Left cardiac atrium (tissue), 4 donors: ENCODE data around the gene SNORC. TPM values are rescaled to one million over a fixed set of nuclear protein-coding genes. Genes with fewer than 3 reads are reported as not detected.
"Not testable (repeated sequence)": the region's sequence is repeated elsewhere in the genome, so short reads cannot be mapped to it uniquely, and the experiment has no call there.

Experiments
- ATAC-seq, 2 donors: fragments of 200-7000 bp; cut with Tn5 transposase; one replicate each; pipeline ENCODE4 v1.9.1; 2020; ENCODE audit warnings: mild to moderate bottlenecking in 2 of 2, moderate library complexity in 2 of 2
- DNase-seq: peaks from one replicate; pipeline ENCODE4 v3.0.0-alpha.2; 2020
- intact Hi-C, 2 donors: fragments of 100-400 bp; cut with DNase I; formaldehyde crosslinking; loops; one replicate each; pipeline versions ENCODE4 v1.14.1 to v1.15.1; 2022 to 2023
- total RNA-seq, 2 donors: library from RNA; stranded (reverse); fragmentation: NEBNext Ultra II Directional; extraction: Animal tissue kit (Norgen Biotek cat#: 25700); gene quantifications; one replicate each; pipeline ENCODE4 v1.2.1, GENCODE V29; 2021
- donor health status: DM: no; HTN: yes; CAD: no.
- donor health status: DM: no; HTN: yes; CAD: no; lungs with severe emphysema.
- donor health status: DM: yes; HTN: yes; CAD: no.
- donor health status: Dilated cardiomyopathy.

The SNORC gene
- total RNA-seq, 2 donors from 2014 or later = 0.77 to 1.2 TPM

GRCh38 chr2:232906867-232907717 lies 37.0 kb downstream of the SNORC start:
- ATAC-seq, intact Hi-C loops, DNase-seq: not testable (repeated sequence)

DNA sequence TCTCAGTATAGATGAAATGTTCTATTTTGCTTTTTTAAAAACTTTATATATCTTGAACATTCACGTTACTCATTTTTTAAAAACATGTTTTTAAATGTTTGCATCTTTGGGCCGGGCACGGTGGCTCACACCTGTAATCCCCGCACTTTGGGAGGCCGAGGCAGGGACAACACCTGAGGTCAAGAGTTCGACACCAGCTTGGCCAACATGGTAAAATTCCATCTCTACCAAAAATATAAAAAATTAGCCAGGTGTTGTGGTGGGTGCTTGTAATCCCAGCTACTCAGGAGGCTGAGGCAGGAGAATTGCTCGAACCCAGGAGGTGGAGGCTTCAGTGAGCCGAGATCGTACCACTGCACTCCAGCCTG lies 37.6 kb downstream of the SNORC start:
- intact Hi-C loops, ATAC-seq, DNase-seq: not testable (repeated sequence)

- intact Hi-C loops = no loop called here
- ATAC-seq (no peak), DNase-seq (no peak)
Observed at GRCh38 chr2:232908695-232909094, 38.6 kb downstream of the SNORC start.

DNA sequence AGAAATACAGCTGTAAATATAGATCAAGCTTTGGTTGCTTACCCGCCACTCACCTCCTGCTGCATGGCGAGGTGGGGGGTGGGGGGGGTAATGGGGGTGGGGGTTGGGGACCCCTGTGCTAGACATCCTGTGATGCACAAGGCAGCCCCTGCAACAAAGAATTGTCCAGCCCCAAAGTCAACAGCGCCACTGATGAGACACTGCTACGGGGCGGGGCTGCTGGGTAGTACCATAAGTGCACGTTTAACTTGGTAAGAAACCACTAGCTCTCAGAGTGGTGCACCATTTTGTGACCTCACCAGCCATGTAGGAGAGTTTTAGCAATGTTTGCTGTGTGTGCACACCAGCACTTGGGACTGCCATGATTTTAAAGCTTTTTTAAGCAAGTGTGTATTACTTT lies 40.3 kb downstream of the SNORC start:
- ATAC-seq = no peak
- intact Hi-C loops = no loop called here
- no peak for DNase-seq

- no peak for DNase-seq
- intact Hi-C loops = no loop called here
- ATAC-seq = no peak
Observed at GRCh38 chr2:232911712-232912277, 41.7 kb downstream of the SNORC start.

DNA sequence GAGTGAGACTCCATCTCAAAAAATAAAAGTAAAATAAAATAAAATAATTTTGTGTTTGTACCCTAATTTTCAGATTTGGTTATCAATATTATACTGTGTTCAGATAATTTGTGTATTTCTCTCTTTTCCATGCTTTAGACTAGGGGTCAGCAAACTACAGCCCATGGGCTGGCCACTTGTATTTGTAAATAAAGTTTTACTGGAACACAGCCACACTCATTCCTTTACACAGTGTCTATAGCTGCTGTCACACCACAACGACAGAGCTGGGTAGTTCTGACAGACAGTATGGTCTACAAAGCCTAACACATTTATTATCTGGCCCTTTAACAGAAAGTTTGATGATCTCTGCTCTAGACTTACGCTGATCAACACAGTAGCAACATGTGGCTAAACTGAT lies 43.8 kb downstream of the SNORC start:
- ATAC-seq = no peak
- intact Hi-C loops = no loop called here
- DNase-seq = no peak

DNA sequence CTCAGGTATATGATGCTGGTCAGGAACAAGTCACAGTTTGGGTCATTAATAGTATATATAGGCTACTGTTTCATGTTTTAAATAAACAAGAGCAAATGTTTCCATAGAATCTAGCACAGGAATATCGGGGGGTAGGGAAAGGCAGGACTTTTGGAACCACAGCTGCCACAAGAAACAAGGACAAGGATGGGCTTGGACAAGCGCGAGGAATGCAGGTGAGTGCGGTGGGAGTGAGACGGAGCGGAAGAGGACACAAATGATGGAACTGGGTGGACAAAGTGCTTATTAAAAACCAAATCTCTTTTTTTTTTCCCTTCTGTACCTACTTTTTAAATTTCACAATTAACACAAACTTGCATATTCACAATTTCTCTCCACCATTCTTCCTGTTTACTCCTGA lies 49.1 kb downstream of the SNORC start:
- DNase-seq (no peak), ATAC-seq (no peak)
- intact Hi-C loops = no loop called here

GRCh38 chr2:232920055-232920454 lies 50.0 kb downstream of the SNORC start:
- no peak for DNase-seq
- ATAC-seq = no peak
- intact Hi-C loops = no loop called here

DNA sequence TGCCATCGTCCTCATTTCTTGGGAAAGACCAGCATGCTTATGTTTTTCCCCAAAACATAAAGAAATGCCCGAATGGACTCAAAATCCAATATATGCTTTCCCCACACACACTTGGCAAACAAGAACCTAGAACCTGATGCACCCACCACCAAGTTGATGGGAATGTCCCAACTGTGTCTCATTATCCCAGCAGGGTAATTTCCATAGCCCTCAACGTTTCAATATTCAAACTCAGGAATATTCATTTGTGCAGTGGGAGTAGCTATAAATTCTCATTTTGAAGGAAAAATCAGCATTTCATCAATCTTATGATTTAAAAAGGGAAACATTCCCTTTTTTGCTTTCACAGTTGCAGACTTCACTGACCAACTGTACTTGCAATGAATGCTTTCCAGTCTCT lies 50.7 kb downstream of the SNORC start:
- intact Hi-C loops = no loop called here
- no peak for ATAC-seq
- no peak for DNase-seq

GRCh38 chr2:232924433-232924832 lies 54.4 kb downstream of the SNORC start:
- ATAC-seq = no peak
- no peak for DNase-seq
- intact Hi-C loops = no loop called here

- peak in 1 of 2 donors; percentile 61 for ATAC-seq
- no peak for DNase-seq
- intact Hi-C loops = no loop called here
Observed at GRCh38 chr2:232925153-232925820, 55.2 kb downstream of the SNORC start.

GRCh38 chr2:232925821-232926156 lies 55.7 kb downstream of the SNORC start:
- intact Hi-C loops = no loop called here
- DNase-seq (no peak), ATAC-seq (no peak)

DNA sequence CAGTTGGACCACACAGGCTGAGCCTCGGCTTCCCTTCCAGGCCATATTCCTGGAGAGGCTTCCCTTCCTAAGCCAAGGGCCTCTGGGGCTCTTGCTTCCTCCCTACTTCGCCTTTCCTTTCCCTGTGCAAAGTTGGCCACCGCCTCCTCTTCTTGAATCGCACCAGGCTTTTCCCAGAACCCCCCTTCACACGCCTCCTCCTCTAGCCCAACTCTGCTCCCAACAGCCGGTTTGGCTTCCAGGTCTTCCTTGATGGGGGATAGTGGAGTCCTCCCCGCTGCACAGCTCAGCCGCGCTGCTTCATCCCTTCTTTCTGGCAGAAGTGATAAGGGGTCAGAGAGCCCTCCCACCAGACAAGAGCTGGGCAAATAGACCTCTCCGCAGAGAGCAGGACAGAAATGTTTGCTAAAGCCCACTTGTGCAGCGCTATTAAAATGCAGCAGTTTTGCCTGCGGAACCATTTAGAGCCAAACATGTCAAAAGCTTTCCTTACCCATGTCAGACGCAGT lies 56.4 kb downstream of the SNORC start:
- ATAC-seq = no peak
- DNase-seq = no peak
- intact Hi-C loops = no loop called here

DNA sequence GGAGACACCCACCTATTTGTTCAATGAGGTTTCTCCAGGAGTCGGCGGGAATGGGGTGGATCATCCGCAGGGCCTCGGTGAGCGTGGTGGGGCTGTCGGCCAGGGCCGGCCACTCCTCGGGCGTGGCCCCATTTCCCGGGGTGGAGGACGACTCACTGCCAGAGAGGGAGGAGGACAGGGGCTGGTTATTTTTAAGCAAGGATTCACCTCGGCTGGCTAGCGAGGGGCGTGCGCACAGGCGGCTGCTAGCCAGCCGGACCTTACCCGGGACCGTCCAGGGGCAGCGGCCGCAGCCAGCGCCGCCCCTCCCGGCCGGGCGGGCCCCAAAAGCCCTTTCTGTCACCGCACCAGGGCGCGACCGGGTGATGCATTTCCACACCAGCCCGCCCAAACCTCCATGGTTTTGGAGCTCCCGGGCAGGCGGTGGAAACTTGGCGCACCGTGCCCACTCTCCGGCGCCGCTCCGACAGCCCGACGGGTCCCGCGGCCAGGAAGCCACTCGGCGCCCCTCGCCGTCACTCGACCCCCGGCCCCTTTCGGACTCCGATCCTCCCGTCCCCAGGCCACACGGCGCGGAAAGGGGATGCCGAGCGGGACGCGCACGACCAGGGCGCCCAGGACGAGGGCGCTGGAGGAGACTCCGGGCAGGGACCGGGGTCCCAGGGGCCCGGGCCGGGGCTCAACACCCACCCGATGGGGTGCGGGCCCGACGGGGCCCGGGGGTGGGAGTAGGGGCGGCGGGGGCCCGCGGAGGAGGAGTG lies 57.1 kb downstream of the SNORC start:
- intact Hi-C loops = no loop called here
- peak; percentile 54 to 72 for ATAC-seq
- peak; percentile 72 for DNase-seq

- intact Hi-C loops = no loop called here
- DNase-seq (no peak), ATAC-seq (peak in 1 of 2 donors; percentile 9)
Observed at GRCh38 chr2:232927793-232928550, 57.9 kb downstream of the SNORC start.
